Sigmoid colon (tissue), 4 donors: ENCODE results near the gene MOB2.

Experiments used
- POLR2AphosphoS5 ChIP-seq, 4 donors: sonication (generic); formaldehyde crosslinking; IDR thresholded peaks; one replicate each; pipeline ENCODE4 v1.6.1; 2017; ENCODE audit warnings: antibody characterized with exemption in 4 of 4
- TF ChIP-seq, protein P1 (sequence below), 4 experiments: fragments of 450-650 bp in 3 of 4; fragments of 200-600 bp in 1 of 4; IDR thresholded peaks; one replicate each; pipeline ENCODE4 v1.5.1; 2016 to 2019; ENCODE audit warnings: antibody characterized with exemption in 4 of 4, mild to moderate bottlenecking in 3 of 4, moderate library complexity in 2 of 4

DNA sequence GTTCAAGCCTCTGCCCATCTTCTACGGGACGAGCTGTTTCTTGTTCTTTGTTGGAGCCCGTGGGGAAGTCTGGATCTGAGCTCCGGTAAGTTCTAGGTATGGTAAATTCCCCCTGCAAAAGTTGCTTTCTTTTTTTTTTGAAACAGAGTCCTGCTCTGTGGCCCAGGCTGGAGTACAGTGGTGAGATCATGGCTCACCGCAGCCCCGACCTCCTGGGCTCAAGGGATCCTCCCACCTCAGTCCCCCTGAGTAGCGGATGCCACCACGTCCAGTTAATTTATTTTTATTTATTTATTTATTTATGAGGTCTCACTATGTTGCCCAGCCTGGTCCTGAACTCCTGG, 35.5 kb upstream of the MOB2 start:
- no peak for TF ChIP-seq POLR2AphosphoS5 (IDR thresholded peaks at IDR 0.05)
- TF ChIP-seq, protein P1, sequence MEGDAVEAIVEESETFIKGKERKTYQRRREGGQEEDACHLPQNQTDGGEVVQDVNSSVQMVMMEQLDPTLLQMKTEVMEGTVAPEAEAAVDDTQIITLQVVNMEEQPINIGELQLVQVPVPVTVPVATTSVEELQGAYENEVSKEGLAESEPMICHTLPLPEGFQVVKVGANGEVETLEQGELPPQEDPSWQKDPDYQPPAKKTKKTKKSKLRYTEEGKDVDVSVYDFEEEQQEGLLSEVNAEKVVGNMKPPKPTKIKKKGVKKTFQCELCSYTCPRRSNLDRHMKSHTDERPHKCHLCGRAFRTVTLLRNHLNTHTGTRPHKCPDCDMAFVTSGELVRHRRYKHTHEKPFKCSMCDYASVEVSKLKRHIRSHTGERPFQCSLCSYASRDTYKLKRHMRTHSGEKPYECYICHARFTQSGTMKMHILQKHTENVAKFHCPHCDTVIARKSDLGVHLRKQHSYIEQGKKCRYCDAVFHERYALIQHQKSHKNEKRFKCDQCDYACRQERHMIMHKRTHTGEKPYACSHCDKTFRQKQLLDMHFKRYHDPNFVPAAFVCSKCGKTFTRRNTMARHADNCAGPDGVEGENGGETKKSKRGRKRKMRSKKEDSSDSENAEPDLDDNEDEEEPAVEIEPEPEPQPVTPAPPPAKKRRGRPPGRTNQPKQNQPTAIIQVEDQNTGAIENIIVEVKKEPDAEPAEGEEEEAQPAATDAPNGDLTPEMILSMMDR (IDR thresholded peaks at IDR 0.05) = no peak
